ENCODE measurements around the gene SKIC8.

SKIC8 gene

DNA sequence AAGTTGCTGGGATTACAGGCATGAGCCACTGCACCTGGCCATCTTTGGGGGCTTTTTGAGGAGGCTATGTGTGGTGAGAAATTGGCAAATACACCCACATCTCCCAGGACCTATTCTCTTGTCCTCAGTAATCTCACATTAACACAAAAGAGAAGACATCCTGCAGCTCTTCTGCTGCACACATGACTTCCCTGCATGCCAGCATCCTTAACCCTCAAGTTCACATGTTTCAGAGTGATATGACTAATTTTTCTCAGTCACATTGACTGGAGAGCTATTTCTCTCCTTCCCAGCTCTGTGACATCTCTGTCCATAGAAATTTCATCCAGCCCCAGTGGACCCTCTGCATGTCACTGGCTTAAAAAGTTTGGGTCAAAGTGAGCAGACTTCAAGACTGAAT is 1.9 kb upstream of the SKIC8 start:
- H3K4me3 ChIP-seq (ENCODE audit: low read depth, low read length): no peak overlapping the region

DNA sequence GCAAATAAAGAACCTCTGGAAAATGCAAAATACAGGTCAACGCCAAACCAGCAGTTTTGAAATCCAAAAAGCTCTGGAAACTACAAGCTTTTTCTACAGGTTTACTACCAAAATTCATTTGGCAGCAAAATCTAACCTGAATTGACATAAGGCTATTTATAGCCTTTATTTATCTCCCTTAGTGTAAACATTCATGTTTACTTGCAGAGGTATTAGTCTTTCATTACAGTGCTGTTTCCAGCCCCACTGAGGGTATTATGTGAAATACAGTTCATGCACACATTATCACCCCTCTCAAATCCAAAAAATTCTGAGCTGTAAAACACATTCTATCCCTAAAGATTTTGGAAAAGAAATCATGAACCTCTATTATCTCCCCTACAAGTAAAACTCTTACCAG is 7.2 kb downstream of the SKIC8 start:
- H3K4me3 ChIP-seq (ENCODE audit: low read depth, low read length): no peak overlapping the region

DNA sequence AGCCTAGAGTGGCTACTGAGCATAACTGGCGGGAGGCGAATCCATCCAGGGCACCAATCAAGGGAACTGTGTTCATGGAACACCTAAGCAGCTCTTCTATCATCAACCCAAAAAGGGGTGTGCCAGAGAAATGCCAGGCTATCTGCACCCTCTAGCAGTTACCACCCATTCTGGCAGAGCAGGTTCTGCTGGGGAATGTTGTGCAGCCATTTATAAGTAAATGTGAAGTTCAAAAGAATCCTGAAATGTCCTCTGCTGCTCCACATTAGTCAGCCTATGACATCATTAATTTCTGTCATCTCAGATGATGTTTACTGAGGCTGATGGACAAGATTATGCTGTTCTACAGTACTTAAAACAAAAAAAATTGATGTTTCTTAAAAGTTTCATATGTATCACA is 7.7 kb downstream of the SKIC8 start:
- H3K4me3 ChIP-seq (ENCODE audit: low read depth, low read length): no peak overlapping the region

DNA sequence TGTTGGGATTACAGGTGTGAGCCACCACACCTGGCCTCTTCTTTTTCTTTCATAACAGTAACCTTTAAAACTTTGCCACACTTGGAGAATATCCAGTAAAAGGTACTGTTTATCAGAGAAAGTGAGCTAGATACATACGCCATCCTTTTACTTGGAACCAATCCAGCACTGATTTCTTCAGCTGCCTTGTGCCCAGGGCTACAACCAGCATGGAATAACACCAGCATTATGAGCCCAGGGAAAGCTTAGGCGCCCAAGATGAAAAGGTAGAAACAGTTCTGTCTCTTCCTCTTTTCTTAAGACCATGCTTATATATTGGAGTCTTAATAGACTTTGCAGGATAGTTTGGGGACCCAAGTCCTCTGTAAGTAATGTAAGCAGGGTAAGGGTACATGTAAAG is 8.4 kb downstream of the SKIC8 start:
- no peak overlapping the region for H3K4me3 ChIP-seq (ENCODE audit: low read depth, low read length)

DNA sequence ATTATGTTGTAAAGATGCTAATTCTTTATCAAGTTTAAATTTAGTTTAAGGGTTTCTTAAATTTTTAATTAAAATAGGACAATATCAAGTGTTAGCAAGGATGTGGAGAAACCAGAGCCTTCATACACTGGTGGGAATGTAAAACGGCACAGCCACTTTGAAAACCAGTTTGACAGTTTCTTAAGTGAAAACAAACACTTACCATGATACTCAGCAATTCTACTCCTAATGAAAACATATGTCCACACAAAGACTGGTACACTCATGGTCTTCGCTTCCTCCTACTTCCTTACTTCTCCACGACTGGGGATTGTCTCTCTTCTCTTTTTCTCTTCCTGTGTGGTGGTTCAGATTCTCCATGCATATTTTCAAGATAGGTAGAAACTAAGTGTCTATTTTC is 9.2 kb downstream of the SKIC8 start:
- H3K4me3 ChIP-seq (ENCODE audit: low read depth, low read length): no peak overlapping the region

DNA sequence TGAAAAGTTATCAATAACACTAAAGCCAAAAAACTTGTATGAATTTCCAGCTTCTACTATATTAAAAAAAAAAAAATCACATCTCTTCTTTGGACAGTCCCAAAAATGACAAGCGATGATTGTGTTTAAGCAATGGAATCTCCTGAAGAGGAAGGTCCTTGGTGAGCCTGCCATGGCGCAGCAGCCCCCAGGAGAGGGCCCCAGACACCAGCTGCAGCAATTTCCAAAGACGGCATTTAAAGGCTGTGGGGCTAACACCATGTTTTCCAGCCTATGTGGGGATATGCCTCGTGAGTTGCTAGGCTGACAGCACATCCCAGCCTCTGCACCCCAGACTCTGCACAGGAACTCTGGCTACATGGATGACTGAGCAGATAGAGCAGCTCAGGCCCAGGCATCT is 14.7 kb downstream of the SKIC8 start:
- no peak overlapping the region for H3K4me3 ChIP-seq (ENCODE audit: low read depth, low read length)

DNA sequence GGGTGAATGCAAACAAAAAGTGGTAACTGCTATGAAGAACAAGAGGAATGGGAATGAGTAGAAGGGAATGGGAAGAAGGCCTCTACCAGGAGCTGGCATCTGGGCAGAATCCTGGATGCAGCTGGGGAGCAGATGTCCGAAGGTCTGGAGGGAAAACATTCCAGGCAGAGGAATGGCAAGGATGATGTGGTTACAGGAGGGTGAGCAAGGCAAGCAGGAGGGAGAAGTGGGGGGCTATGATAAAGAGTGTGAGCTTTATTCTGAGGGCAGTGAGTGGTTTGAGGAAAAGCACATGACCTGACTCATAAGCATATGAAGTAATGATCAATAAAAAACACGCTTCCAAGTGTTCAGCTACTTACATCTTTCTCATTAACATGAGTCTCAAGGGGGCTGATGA is 17.1 kb downstream of the SKIC8 start:
- no peak overlapping the region for H3K4me3 ChIP-seq (ENCODE audit: low read depth, low read length)

DNA sequence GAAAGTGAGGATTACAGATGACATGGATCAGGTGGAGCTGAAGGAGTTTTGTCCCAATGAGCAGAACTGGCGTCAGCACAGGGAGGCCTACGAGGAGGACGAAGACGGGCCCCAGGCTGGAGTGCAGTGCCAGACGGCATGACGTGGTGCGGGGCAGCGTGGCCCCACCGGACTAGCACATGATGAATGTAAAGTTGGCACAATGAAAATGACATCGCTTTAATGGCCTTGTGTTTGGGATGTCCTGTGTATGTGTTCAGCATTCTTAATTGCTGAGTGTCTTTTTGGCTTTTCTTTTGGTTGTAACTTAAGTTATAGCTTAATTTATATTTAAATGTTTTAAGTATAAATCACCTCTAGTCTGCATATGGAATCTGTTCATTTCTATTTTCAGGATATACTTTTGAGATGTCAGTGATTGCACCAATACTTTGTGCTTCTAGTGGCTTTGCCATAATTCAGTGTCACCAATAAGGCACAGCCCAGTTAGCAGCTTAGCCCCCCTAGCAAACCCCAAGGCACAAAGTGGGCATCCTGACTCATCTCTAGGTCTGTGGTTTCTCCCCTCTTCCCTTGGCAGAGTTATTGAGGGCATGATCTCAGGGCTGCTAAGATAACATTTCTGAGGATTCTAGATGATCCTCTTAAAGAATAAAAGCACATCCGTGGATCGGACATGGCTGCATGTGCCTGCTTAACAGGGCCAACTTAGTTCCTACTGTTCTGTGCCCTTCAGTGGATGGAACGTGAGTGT is 18.9 kb downstream of the SKIC8 start:
- no peak overlapping the region for H3K4me3 ChIP-seq (ENCODE audit: low read depth, low read length)

DNA sequence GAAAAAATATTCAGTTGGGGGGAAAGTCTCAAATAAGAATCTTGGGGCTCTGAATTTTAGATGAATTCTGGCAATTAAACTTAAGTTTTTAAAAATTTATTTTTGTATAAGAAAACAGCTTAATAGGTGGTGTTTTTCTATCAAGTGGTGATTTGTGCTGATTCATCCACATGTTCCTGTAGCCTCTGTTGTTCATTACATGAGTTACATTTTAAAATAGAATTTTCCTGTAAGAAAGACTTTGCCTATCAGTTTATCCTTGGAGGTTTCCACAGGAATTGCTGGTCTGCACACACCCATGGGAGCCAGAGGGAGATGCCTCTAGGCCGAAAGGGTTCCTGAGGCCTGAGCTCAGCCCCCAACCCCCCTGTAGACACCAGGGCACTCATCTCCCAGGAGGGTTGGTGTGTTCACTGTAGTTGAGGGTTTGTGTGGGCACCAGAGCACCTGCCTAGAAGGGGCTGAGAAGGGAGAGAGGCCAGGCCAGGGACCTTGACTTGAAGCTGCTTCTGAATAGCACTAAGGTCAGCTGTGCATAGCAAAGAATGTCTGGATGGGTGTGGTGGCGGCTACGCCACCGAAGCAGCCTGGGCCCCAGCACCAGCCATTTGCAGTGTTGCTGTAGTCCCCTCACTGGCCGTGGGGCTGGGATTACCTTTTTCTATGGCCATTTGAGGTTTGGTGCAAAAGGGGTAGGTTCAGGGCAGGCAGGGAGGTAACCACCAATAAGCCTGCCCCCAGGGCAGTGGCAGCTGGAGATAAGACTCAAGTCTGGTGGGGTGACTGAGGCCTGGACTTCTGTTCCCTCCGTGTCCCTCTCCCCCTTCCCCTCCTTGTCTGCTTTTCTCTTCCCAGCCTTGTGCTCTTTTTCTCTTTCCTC is 23.1 kb downstream of the SKIC8 start:
- no peak overlapping the region for H3K4me3 ChIP-seq (ENCODE audit: low read depth, low read length)

DNA sequence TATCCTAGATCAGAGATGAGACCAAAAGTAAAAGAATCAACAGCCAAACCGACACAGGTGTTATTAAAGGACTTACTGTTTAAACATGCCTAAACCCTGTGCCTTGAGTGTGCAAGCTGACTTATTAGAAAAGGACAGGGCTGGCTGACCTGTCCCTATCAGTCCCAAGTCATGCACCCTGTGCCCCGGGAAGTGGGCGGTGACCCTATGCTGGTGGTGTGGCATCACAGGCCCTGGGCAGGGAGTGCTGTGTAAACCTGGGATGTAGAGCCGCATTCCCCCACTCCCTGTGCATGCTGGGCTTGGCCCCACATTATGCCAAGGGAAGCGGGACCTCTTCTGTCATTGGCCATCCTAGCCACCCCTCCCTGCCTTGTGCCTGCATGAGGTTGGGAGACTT is 24.4 kb downstream of the SKIC8 start:
- no peak overlapping the region for H3K4me3 ChIP-seq (ENCODE audit: low read depth, low read length)

DNA sequence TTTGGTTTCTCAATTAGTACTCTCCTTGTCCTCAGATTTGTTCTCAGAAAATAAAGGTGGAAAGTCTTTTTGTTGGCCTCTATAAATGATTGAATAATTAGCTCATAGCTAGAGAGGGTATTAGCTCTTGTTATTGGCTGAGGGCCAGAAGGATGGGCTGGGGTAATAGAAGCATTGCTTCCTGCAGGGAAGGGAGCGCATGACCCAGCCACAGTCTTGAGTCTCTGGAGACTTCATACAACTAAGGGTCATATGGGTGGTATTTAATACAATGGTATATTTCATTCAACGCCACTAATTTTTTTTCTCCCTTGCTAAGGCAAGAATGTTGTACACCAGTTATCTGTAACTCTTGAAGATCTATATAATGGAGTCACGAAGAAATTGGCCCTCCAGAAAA is 26.6 kb downstream of the SKIC8 start:
- no peak overlapping the region for H3K4me3 ChIP-seq (ENCODE audit: low read depth, low read length)

DNA sequence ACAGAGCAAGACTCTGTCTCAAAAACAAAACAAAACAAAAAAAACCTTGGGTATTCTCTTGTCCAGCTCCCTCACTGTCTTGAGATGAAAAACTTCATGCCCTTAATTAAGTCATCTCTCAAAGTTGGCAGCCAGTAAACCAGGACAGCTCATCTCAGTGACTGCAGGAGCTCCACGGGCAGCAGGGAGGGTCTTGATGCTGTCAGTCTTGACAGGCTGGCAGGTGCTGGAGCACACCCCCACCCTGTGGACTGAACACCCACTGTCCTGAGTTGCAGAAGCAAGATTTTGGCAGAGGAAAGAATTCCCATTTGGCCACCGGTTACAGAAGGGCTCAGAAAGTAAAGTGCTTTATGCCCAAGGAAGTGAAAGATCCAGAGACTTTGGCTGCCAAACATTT is 27.1 kb downstream of the SKIC8 start:
- no peak overlapping the region for H3K4me3 ChIP-seq (ENCODE audit: low read depth, low read length)

DNA sequence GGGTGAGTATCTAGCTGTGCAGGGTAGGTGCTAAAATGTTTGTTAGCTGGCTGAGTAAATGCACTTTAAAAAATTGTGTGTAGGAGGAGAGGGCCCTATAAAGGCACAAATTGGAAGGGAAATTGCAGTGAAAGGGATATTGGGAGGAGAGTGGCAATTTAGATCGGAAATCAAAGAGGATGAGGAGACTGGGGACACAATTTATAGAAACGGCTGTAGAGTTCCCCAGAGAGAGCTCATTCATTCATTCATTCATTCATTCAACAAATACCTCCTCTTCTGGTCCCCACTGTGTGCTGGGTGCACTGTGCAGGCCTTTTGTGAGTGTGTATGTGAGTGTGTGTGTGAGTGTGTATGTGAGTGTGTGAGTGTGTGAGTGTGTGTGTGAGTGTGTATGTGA is 32.6 kb downstream of the SKIC8 start:
- no peak overlapping the region for H3K4me3 ChIP-seq (ENCODE audit: low read depth, low read length)

DNA sequence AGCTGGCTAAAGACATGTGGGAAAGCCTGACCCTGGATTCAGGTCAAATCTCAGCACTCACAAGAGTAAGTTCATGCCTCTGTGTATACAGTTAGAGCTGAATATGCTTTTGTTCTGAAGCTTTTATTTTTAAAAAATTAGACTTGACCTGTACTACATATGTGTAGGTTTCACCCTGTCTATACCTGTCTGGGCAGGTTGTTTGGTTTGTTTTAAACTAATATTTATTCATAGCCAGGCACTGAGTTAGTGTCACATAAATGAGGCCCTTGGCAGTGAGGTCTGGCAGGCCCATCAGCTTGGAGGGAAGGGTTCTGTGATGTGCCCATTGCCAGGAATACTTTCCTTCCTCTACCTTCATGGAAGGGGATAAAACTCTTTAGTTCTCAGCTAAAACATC is 33.2 kb downstream of the SKIC8 start:
- no peak overlapping the region for H3K4me3 ChIP-seq (ENCODE audit: low read depth, low read length)

DNA sequence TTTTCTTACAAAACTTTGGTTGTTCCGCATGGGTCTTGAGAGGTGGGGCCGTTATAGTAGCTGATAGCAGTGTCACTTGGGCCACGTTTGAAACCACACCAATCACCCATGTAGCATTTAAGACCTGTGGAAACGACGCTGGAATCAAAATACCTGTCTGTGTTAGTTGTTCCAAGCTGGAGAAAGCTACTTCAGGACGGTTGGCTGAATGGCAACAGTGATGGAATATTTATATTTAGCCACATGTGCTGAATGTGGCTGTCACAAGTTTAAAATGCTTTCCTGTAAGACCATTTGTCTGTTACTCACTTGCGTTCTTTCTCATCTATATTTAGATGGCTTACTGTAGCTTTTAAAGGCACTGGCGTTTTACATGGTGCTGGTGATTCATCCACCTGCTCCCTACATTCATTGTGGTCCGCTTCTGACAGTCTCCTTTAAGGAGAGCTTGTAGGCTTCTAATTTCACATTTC is 33.6 kb downstream of the SKIC8 start:
- H3K4me3 ChIP-seq (ENCODE audit: low read depth, low read length): no peak overlapping the region

DNA sequence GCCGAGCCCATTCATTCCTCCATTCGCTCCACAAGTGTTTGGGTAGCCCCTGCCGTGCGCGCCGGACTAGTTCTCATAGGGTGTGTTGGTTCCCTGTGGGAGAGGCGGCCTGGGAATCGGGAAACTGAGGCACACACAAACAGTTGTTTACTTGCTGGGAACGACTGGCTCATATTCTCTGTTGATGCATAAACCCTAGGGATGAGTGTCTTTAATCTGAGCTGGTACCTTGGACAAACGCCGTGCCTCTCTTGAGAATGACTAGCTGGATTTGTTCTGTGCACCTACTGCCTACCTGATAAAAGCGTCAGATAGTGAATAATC is 34.3 kb downstream of the SKIC8 start:
- peak overlapping the region; percentile 18 for H3K4me3 ChIP-seq (ENCODE audit: low read depth, low read length)

DNA sequence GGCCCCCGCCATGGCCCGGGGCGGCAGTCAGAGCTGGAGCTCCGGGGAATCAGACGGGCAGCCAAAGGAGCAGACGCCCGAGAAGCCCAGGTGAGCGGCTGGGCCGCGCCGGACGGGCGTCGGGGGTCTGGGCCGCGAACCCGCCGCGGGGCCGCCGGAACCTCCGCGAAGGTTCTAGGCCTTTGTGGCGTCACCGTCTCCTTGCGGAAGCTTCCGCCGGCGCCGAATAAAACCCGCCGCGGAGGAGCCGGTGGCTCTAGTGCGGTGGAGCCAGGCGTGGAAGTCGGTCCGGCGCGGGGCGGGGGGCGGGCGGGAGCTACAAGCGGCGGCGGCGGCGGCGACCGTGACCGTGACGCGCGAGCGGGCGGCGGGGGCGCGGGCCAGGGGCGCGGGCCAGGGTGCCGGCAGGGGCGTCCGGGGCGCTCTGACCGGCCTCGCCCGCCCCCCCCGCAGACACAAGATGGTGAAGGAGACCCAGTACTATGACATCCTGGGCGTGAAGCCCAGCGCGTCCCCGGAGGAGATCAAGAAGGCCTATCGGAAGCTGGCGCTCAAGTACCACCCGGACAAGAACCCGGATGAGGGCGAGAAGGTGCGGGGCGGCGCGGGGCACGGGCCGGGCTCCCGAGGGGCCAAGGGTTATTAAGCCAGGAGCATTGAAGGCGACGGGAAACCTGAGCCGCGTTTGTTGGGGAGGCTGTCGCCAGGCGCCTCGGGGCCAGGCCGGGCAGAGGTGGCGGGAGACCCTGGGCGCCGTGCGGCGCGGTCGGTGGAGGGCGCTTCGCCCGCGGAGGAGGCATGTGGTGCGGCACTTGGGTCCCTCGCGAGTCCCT is 34.9 kb downstream of the SKIC8 start, which contains the start of gene DNAJA4:
TSS of gene DNAJA4 (plus strand) at position 259 of the 833 bp plus-strand sequence. CDS start at position 461, 202 bp downstream.
- H3K4me3 ChIP-seq (ENCODE audit: low read depth, low read length): peak within 1 kb of the TSS; percentile 18

DNA sequence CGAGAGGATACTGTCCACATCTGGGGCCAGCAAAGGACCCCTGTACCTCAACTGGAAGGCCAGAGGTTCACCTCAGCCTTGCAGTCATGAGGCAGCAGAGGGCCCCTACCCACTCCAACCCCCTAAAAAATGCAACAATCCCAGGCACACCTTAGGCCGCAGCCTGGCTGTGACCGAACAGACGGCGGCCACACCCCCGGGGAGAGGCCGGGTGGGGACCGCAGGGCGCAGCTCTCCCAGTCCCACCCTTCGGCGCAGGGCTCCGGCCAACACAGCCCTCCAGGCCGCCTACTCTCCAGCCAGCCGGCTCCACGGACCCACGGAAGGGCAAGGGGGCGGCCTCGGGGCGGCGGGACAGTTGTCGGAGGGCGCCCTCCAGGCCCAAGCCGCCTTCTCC is 35.5 kb downstream of the SKIC8 start:
- no peak overlapping the region for H3K4me3 ChIP-seq (ENCODE audit: low read depth, low read length)

DNA sequence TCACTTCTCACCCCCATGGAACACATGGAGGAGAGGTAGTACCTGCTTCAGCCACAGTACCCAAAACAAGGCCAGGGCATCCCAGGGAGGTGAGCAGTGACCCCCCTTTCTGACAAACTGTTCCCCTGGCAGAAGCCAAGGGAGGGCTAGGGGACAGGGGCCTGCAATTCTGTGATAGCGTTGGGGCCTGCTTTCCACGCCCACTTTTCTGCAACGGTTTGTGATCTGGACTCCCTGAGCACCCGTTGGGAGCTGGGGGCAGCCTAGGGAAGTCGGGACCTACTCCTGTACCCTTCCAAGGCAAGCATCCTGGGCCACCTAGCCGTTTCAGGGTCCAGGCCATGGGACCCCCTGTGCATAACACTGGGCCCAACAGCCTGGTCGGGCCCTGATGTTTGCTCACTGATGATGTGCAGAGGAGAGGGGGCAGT is 36.0 kb downstream of the SKIC8 start:
- H3K4me3 ChIP-seq (ENCODE audit: low read depth, low read length): no peak overlapping the region

DNA sequence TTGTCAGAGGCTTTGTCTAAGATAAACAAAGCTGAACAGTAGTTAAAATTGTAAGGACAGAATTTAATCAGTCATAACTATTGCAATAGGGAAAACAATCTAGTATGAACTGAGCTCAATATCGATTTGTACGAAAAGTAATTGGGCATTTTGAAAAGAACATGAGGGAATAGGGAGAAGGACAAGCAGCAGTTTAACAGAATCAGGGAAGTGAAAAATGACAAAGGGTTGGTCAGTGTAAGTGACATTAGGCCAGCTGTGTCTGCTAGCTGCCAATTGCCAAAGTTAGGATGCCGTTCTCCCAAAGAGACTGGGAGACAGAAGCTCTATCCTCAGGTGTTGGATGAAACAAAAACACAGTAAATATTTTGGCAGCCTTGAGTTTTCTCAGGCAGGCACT is 38.3 kb downstream of the SKIC8 start:
- no peak overlapping the region for H3K4me3 ChIP-seq (ENCODE audit: low read depth, low read length)

DNA sequence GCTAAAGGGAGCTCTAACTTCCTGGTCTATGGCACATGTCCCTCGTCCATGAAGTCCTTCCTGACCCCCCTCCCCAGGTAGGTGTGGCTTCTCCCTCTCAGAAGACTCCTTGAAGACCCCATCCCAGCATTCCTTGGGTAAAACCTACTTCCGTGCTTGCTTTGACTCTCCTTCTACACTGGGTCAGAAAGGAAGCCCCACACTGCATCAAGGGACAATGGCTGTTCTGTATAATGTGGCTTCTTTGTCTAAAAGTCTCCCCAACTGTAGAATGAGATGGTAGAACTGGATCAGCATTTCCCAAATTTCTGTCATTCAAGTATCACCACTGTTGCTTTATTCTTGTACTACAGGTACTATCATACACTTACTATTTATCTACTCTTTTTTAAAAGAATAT is 38.9 kb downstream of the SKIC8 start:
- no peak overlapping the region for H3K4me3 ChIP-seq (ENCODE audit: low read depth, low read length)

Measured in iPS-11a (cell line).